OCI-LY7 (cell line): ENCODE data around the gene HSDL2.

ENCODE experiments used
- CTCF ChIP-seq: fragments of 200-600 bp; sonication (generic); conservative IDR thresholded peaks from 2 replicates; pipeline ENCODE4 v1.5.1; 2014; ENCODE audit warnings: mild to moderate bottlenecking, antibody characterized with exemption, low read length, moderate library complexity, mixed read lengths
- EZH2phosphoT487 ChIP-seq: fragments of 200-600 bp; sonication (generic); IDR thresholded peaks from 2 replicates; pipeline ENCODE4 v1.6.1; 2018; ENCODE audit warnings: low read depth, borderline replicate concordance, mild to moderate bottlenecking, mixed run types, antibody characterized with exemption, low read length, moderate library complexity, mixed read lengths

GRCh38 chr9:112485574-112485973 lies 105.7 kb downstream of the HSDL2 start:
- TF ChIP-seq CTCF (no peak), EZH2phosphoT487 (no peak)
